Adrenal gland (tissue), 5 donors: ENCODE measurements around the gene SYTL3.

Experiments used
- CTCF ChIP-seq, 6 experiments: fragments of 450-650 bp in 4 of 6; fragments of 200-600 bp in 2 of 6; sonication (generic) in 1 of 6; IDR thresholded peaks; 1 replicate in 5 of 6; 2 replicates in 1 of 6; pipeline versions ENCODE4 v1.5.1 to v1.8.0; 2016 to 2021; ENCODE audit warnings: antibody characterized with exemption in 6 of 6, mild to moderate bottlenecking in 2 of 6, moderate library complexity in 1 of 6
- POLR2A ChIP-seq, 2 donors: fragments of 450-650 bp; IDR thresholded peaks; one replicate each; pipeline ENCODE4 v1.6.1; 2017; ENCODE audit warnings: antibody characterized with exemption in 2 of 2, mild to moderate bottlenecking in 2 of 2, moderate library complexity in 1 of 2
- donor health status: DM: no; HTN: no; CAD: no.

GRCh38 chr6:158791274-158791855 lies 141.5 kb downstream of the SYTL3 start:
- no peak for TF ChIP-seq POLR2A (IDR thresholded peaks at IDR 0.05)
- TF ChIP-seq CTCF (IDR thresholded peaks at IDR 0.05), result no peak
